Left forelimb (tissue), 1 donor: ENCODE results near the gene ANO9.

ENCODE experiments used
- DNase-seq: peaks from one replicate; pipeline ENCODE4 v3.0.0-alpha.2; 2018; ENCODE audit warnings: low spot score

ANO9 gene

DNA sequence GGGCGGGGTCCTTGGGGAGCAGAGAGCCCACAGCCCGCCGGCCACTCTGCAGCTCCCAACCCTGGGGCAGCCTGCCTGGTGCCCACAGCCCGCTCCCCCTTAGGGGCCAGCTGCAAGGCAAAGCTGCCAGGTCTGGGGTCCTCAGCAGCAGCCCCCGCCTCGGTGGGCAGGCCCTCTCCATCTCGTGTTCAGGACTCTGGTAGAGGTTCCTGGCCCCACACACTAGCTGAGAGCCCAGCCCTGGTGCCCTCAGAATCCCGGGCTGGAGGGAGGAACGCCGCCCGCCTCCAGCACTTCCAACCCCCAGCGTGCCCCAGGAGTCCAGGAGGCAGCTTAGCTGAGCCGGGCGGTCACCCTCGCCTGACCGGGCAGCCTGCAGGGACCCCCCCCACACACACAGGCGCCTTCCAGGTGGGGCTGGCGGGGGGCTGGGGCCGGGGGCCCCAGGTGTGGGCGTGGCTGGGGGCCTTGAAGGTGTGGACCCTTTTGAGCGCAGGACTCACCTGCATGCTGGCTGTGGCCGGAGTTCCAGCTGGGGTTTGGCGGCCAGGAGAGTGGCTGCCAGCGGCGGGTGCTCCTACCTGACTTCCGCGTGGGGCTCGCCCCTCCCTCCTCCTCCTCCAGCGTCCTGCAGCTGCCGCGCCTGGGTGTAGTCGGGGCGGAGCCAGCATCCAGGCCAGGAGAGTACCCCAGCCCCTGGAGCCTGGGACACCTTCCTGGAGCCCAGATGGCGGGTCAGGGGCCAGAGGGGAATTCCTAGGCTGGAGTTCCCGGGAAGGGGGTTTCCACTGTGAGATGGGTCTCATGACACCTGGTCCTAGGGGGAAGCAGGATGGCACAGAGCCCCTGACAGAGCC lies at the start of gene ANO9:
Gene ANO9, minus strand, starts transcription at position 594 of the 857 bp plus-strand sequence. Its CDS starts 85 bp downstream, at position 509.
- no peak for DNase-seq

DNA sequence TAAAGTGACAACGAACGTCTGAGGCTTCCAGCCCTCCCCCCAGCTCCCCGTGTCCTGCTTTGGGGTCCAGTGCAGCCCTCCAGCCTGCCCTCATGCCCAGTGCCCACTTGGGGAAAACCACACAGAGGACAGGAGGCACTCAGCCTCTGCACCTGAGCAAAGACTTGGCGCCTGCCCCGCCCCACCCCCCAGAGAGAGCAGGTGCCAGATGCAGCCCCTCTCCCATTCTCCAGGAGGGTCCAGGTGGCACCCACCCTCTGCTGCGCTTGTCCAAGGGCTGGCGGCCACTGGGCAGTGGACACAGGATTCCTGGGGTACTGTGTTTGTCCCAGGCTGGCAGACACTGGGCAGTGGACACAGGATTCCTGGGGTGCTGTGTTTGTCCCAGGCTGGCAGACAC lies 49.5 kb upstream of the ANO9 start:
- DNase-seq, result no peak

- DNase-seq, result no peak
These were observed 49.1 kb upstream of the ANO9 start for GRCh38 chr11:490930-491260.

DNA sequence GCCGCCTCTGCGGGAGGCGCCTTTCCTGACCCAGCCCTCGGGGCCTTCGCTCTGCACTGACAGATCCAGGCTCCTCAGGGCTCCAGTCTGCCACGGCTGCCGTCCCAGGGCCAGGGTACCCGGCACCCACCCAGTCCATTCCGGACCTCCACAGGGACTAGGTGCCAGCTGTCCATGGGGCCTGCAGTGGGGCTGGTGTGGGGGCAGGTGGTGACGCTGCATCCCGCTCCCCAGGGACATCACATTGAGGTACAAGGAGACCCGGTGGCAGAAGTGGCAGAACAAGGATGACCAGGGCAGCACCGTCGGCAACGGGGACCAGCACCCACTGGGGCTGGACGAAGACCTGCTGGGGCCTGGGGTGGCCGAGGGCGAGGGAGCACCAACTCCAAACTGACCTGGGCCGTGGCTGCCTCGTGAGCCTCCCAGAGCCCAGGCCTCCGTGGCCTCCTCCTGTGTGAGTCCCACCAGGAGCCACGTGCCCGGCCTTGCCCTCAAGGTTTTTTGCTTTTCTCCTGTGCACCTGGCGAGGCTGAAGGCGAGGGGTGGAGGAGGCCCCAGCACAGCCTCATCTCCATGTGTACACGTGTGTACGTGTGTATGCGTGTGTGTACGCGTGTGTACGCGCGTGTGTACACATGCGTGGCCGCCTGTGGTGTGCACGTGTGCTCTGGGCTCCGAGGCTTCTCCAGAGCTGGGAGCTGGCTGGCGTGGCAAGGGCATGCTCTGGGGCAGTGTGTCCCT lies 48.5 kb upstream of the ANO9 start:
- no peak for DNase-seq

GRCh38 chr11:489610-490185 lies 47.9 kb upstream of the ANO9 start:
- DNase-seq, result no peak

GRCh38 chr11:488992-489391 lies 47.2 kb upstream of the ANO9 start:
- DNase-seq, result no peak

DNA sequence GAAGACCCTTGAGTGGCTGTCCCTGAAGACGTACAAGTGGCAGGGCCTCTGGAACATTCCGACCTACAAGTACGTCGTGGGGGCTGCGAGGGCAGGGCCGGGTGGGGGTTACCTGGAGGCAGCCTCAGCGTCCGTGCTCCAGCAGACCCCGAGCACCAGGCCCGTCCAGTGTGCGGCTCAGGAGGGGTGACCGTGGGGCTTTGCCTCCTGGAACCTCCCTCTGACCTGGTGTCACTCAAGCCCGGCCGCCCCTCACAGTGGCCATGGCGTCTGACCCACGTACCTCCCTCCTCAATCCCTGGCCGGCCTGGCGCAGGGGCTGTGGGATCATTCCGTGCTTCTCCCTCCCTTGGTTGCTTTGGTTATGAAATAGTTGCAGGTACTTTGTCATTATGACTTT lies 46.8 kb upstream of the ANO9 start:
- no peak for DNase-seq

DNA sequence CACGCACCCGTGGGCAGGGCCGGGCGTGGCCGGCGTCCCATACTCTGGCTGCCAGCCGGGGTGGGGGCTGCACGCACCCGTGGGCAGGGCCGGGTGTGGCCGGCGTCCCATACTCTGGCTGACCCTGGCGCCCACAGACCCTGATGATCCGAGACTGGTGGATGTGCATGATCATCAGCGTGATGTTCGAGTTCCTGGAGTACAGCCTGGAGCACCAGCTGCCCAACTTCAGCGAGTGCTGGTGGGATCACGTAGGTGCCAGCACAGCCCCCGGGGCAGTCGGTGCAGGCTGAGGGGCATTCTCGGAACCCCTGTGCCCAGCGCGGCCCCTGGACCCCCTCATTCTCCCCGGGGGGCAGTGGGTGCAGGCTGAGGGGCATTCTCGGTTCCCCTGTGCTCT lies 46.3 kb upstream of the ANO9 start:
- no peak for DNase-seq

GRCh38 chr11:487571-488021 lies 45.8 kb upstream of the ANO9 start:
- DNase-seq, result no peak

DNA sequence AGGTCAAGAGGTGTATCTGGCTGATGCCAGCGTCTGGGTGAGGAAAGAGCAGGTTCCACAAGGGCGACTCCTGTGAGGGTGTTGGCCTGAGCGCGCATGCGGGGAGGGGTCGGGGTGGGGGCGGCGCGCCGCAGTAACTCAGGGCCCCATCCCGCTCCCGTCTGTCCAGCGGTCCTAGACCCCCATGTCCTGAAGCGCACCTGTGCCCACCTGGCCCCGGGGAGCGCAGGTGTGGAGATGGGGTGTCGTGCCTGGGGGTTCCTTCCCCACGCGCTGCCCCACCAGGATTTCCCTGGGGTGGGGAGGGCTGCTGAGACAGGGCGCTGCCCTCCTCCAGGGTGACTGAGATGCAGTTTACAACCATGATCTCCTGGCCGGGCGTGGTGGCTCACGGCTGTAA lies 44.4 kb upstream of the ANO9 start:
- no peak for DNase-seq

- DNase-seq, result no peak
These were observed 42.8 kb upstream of the ANO9 start for GRCh38 chr11:484616-485015.

GRCh38 chr11:479311-479710 lies 37.5 kb upstream of the ANO9 start:
- DNase-seq, result no peak

- DNase-seq, result no peak
These were observed 35.4 kb upstream of the ANO9 start for GRCh38 chr11:477052-477715.

DNA sequence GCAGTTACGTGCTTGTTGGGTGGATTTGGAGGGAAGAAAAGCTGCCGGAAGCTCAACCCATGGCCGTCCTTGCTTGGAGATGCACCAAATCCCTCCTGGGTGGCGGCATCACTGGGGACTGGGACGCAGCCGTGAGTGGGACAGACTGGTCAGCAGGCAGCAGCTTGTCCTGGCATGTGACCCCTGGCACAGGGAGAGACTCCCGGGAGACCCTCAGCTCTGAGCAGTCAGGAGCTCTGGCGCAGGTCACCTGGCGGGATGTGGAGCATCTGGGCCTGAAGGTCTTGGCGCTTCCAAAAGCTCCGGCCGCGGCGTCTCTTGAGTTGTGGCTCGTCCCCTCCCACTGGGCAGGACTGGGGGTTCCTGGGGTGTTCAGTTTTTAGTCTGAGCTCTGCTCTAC lies 34.6 kb upstream of the ANO9 start:
- DNase-seq, result no peak

DNA sequence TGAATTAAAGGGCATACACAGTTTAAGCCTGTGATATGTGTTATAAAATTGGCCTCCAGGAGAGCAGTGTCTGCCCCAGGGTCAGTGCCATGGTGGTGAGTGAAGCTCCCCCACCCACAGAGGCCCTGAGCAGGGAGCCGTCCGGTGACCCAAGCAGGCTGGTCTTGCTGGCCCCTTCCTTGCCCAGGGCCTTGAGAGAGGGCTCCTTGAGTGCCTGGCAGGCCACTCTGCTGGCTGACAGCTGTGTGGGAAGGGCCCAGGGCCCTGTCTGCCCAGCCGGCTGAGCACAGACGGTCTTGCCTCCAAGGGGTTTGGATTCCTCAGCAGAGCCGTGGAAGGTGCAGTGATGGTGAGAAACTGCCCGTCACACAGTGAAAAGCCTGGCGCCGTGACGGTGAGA lies 34.1 kb upstream of the ANO9 start:
- no peak for DNase-seq

GRCh38 chr11:474914-475506 lies 33.2 kb upstream of the ANO9 start:
- no peak for DNase-seq

- DNase-seq, result no peak
These were observed 32.4 kb upstream of the ANO9 start for GRCh38 chr11:473962-474785.

- DNase-seq, result no peak
These were observed 31.6 kb upstream of the ANO9 start for GRCh38 chr11:473415-473814.

- DNase-seq, result no peak
These were observed 31.0 kb upstream of the ANO9 start for GRCh38 chr11:472816-473215.

- DNase-seq, result no peak
These were observed 30.5 kb upstream of the ANO9 start for GRCh38 chr11:472272-472671.

GRCh38 chr11:471468-472145 lies 29.8 kb upstream of the ANO9 start:
- DNase-seq, result no peak
